Activated CD8-positive, alpha-beta memory T cell treated with anti-CD3 and anti-CD28 coated beads, Interleukin-2, amount 50 U/mL, for 48 hours (primary cell): ENCODE measurements around the gene WDR1.

ENCODE experiments used
- DNase-seq: peaks from one replicate; pipeline ENCODE4 v3.0.0-alpha.2; 2020

The WDR1 gene

GRCh38 chr4:10116569-10117358 lies at the start of gene WDR1:
TSS of gene WDR1 (minus strand) at chr4:10116799. CDS start at chr4:10116666, 133 bp downstream.
- DNase-seq: peak; percentile 99

GRCh38 chr4:10164877-10165283 lies 48.3 kb upstream of the WDR1 start:
- DNase-seq: no peak

- DNase-seq: no peak
Measured at GRCh38 chr4:10163296-10163695, 46.7 kb upstream of the WDR1 start.

- no peak for DNase-seq
Measured at GRCh38 chr4:10162341-10163000, 45.9 kb upstream of the WDR1 start.

- no peak for DNase-seq
Measured at GRCh38 chr4:10161840-10162239, 45.2 kb upstream of the WDR1 start.

GRCh38 chr4:10161146-10161545 lies 44.5 kb upstream of the WDR1 start:
- DNase-seq: no peak

GRCh38 chr4:10160281-10160856 lies 43.8 kb upstream of the WDR1 start:
- no peak for DNase-seq

- DNase-seq: no peak
Measured at GRCh38 chr4:10159671-10160070, 43.1 kb upstream of the WDR1 start.

- no peak for DNase-seq
Measured at GRCh38 chr4:10158333-10158942, 41.8 kb upstream of the WDR1 start.

GRCh38 chr4:10157478-10158332 lies 41.1 kb upstream of the WDR1 start:
- peak; percentile 63 for DNase-seq

GRCh38 chr4:10154241-10154640 lies 37.6 kb upstream of the WDR1 start:
- no peak for DNase-seq

- no peak for DNase-seq
Measured at GRCh38 chr4:10153161-10153560, 36.6 kb upstream of the WDR1 start.

- no peak for DNase-seq
Measured at GRCh38 chr4:10151182-10151581, 34.6 kb upstream of the WDR1 start.

GRCh38 chr4:10144966-10145365 lies 28.4 kb upstream of the WDR1 start:
- no peak for DNase-seq

- DNase-seq: no peak
Measured at GRCh38 chr4:10144479-10144878, 27.9 kb upstream of the WDR1 start.

GRCh38 chr4:10143171-10143570 lies 26.6 kb upstream of the WDR1 start:
- no peak for DNase-seq

- no peak for DNase-seq
Measured at GRCh38 chr4:10140866-10141759, 24.5 kb upstream of the WDR1 start.

GRCh38 chr4:10139518-10139917 lies 22.9 kb upstream of the WDR1 start:
- DNase-seq: no peak

- DNase-seq: no peak
Measured at GRCh38 chr4:10135260-10135659, 18.7 kb upstream of the WDR1 start.

- DNase-seq: no peak
Measured at GRCh38 chr4:10134141-10134540, 17.5 kb upstream of the WDR1 start.

- DNase-seq: no peak
Measured at GRCh38 chr4:10131202-10131601, 14.6 kb upstream of the WDR1 start.
